HepG2 (cell line): ENCODE data around the gene MRPS10. TPM values are rescaled to one million over a fixed set of nuclear protein-coding genes. Genes with fewer than 3 reads are reported as not detected.
A peak's percentile ranks its signal among the peaks of the same experiment; 100 is the strongest.

Experiments
- CCDC6 ChIP-seq: sonication (generic); formaldehyde crosslinking; IDR thresholded peaks from 2 replicates; pipeline ENCODE4 v1.8.1; 2022; ENCODE audit warnings: mild to moderate bottlenecking, missing genetic modification reagents, moderate library complexity
- GATAD1 ChIP-seq: IDR thresholded peaks from 2 replicates; pipeline ENCODE4 v1.6.1; 2016; ENCODE audit warnings: missing genetic modification reagents, missing compliant biosample characterization
- HNRNPUL1 ChIP-seq: fragments of 200-400 bp; formaldehyde crosslinking; IDR thresholded peaks from 2 replicates; pipeline ENCODE4 v1.6.1; 2017; ENCODE audit warnings: low read depth, mild to moderate bottlenecking, low read length, moderate library complexity
- MBD4 ChIP-seq: IDR thresholded peaks from 2 replicates; pipeline ENCODE4 v1.6.1; 2012; ENCODE audit warnings: low read length, inconsistent platforms, borderline replicate concordance
- MTA1 ChIP-seq: sonication (generic); formaldehyde crosslinking; IDR thresholded peaks from 2 replicates; pipeline ENCODE4 v1.4.0; 2020; ENCODE audit warnings: missing genetic modification reagents, mild to moderate bottlenecking, borderline replicate concordance
- MTF2 ChIP-seq: sonication (generic); formaldehyde crosslinking; IDR thresholded peaks from 2 replicates; pipeline ENCODE4 v1.5.0; 2020; ENCODE audit warnings: missing genetic modification reagents, borderline replicate concordance
- NFYB ChIP-seq: sonication (generic); formaldehyde crosslinking; IDR thresholded peaks from 2 replicates; pipeline ENCODE4 v1.4.0; 2020; ENCODE audit warnings: missing genetic modification reagents
- NFYC ChIP-seq: IDR thresholded peaks from 2 replicates; pipeline ENCODE4 v1.6.1; 2016; ENCODE audit warnings: missing genetic modification reagents, missing compliant biosample characterization
- PAWR ChIP-seq: sonication (generic); formaldehyde crosslinking; IDR thresholded peaks from 2 replicates; pipeline ENCODE4 v1.4.0; 2020; ENCODE audit warnings: missing genetic modification reagents, mild to moderate bottlenecking, borderline replicate concordance
- PHF20 ChIP-seq: sonication (generic); formaldehyde crosslinking; IDR thresholded peaks from 2 replicates; pipeline ENCODE4 v1.5.0; 2020; ENCODE audit warnings: mild to moderate bottlenecking, missing genetic modification reagents
- RARA ChIP-seq: IDR thresholded peaks from 2 replicates; pipeline ENCODE4 v1.6.1; 2016; ENCODE audit warnings: missing genetic modification reagents, missing compliant biosample characterization
- RXRA ChIP-seq: sonication (generic); formaldehyde crosslinking; IDR thresholded peaks from 2 replicates; pipeline ENCODE4 v1.5.1; 2020; ENCODE audit warnings: missing genetic modification reagents
- SAFB2 ChIP-seq: sonication (generic); formaldehyde crosslinking; IDR thresholded peaks from 2 replicates; pipeline ENCODE4 v1.5.1; 2020; ENCODE audit warnings: missing genetic modification reagents, low read depth, mild to moderate bottlenecking, borderline replicate concordance
- SIX1 ChIP-seq: sonication (generic); formaldehyde crosslinking; IDR thresholded peaks from 2 replicates; pipeline ENCODE4 v1.4.0; 2020; ENCODE audit warnings: missing genetic modification reagents, borderline replicate concordance
- YEATS4 ChIP-seq: sonication (generic); formaldehyde crosslinking; IDR thresholded peaks from 2 replicates; pipeline ENCODE4 v1.4.0; 2020; ENCODE audit warnings: missing genetic modification reagents, borderline replicate concordance
- ZBTB42 ChIP-seq: sonication (generic); formaldehyde crosslinking; IDR thresholded peaks from 2 replicates; pipeline ENCODE4 v1.5.0; 2020; ENCODE audit warnings: mild to moderate bottlenecking, missing genetic modification reagents
- ZFX ChIP-seq: sonication (generic); formaldehyde crosslinking; IDR thresholded peaks from 2 replicates; pipeline ENCODE4 v1.4.0; 2020; ENCODE audit warnings: mild to moderate bottlenecking, low read depth, missing genetic modification reagents, moderate library complexity
- ZMAT3 ChIP-seq: sonication (generic); formaldehyde crosslinking; conservative IDR thresholded peaks from 2 replicates; pipeline ENCODE4 v1.7.0; 2021; ENCODE audit warnings: missing genetic modification reagents
- ZNF530 ChIP-seq: sonication (generic); formaldehyde crosslinking; IDR thresholded peaks from 2 replicates; pipeline ENCODE4 v1.5.0; 2020; ENCODE audit warnings: low read depth, mild to moderate bottlenecking, missing genetic modification reagents
- ZNF547 ChIP-seq: sonication (generic); formaldehyde crosslinking; IDR thresholded peaks from 2 replicates; pipeline ENCODE4 v1.5.1; 2020; ENCODE audit warnings: mild to moderate bottlenecking, missing genetic modification reagents
- ZNF562 ChIP-seq: sonication (generic); formaldehyde crosslinking; IDR thresholded peaks from 2 replicates; pipeline ENCODE4 v1.8.0; 2022; ENCODE audit warnings: missing genetic modification reagents, borderline replicate concordance
- ZNF775 ChIP-seq: sonication (generic); formaldehyde crosslinking; IDR thresholded peaks from 2 replicates; pipeline ENCODE4 v1.4.0; 2020; ENCODE audit warnings: missing genetic modification reagents, mild to moderate bottlenecking, moderate library complexity, borderline replicate concordance
- ZNF788 ChIP-seq: sonication (generic); formaldehyde crosslinking; IDR thresholded peaks from 2 replicates; pipeline ENCODE4 v1.5.0; 2020; ENCODE audit warnings: mild to moderate bottlenecking, missing genetic modification reagents, borderline replicate concordance
- ZSCAN25 ChIP-seq: sonication (generic); formaldehyde crosslinking; IDR thresholded peaks from 2 replicates; pipeline ENCODE4 v1.8.0; 2022; ENCODE audit warnings: mild to moderate bottlenecking, missing genetic modification reagents
- polyA plus RNA-seq, 8 experiments: library from polyadenylated mRNA; depleted of rRNA in 3 of 8; stranded (reverse) in 7 of 8; unstranded in 1 of 8; fragments of >200 nt; fragmentation: Illumina TruSeq in 4 of 8; extraction: Trizol in 4 of 8; gene quantifications; 2 replicates each; pipeline versions ENCODE4 v1.2.1 to v1.2.3, GENCODE V29; 2011 to 2016; ENCODE audit warnings: low read depth in 4 of 8, missing spikeins in 1 of 8, mixed read lengths in 1 of 8; ENCODE audit not compliant: insufficient read depth in 1 of 8
- total RNA-seq, 5 experiments: library from RNA; depleted of rRNA; stranded (reverse); fragments of >200 nt; fragmentation: Illumina TruSeq; extraction: Trizol; gene quantifications; 2 replicates each; pipeline ENCODE4 v1.2.3, GENCODE V29; 2016; ENCODE audit warnings: low read depth in 1 of 5
- TF ChIP-seq, protein P1 (sequence below): sonication (generic); formaldehyde crosslinking; conservative IDR thresholded peaks from 2 replicates; pipeline ENCODE4 v1.8.1; 2023; ENCODE audit warnings: missing genetic modification reagents
- TF ChIP-seq, protein P2 (sequence below): sonication (generic); formaldehyde crosslinking; IDR thresholded peaks from 2 replicates; pipeline ENCODE4 v1.4.0; 2020; ENCODE audit warnings: mild to moderate bottlenecking, missing genetic modification reagents
- TF ChIP-seq, protein P3 (sequence below): sonication (generic); formaldehyde crosslinking; IDR thresholded peaks from 2 replicates; pipeline ENCODE4 v1.5.0; 2020; ENCODE audit warnings: mild to moderate bottlenecking, missing genetic modification reagents

MRPS10 gene
- total and polyA plus RNA-seq, 2 of the 13 experiments (the other 11 are each of a cell fraction or from before 2014, with no cell fraction given), result 31.7 to 54.6 TPM

DNA sequence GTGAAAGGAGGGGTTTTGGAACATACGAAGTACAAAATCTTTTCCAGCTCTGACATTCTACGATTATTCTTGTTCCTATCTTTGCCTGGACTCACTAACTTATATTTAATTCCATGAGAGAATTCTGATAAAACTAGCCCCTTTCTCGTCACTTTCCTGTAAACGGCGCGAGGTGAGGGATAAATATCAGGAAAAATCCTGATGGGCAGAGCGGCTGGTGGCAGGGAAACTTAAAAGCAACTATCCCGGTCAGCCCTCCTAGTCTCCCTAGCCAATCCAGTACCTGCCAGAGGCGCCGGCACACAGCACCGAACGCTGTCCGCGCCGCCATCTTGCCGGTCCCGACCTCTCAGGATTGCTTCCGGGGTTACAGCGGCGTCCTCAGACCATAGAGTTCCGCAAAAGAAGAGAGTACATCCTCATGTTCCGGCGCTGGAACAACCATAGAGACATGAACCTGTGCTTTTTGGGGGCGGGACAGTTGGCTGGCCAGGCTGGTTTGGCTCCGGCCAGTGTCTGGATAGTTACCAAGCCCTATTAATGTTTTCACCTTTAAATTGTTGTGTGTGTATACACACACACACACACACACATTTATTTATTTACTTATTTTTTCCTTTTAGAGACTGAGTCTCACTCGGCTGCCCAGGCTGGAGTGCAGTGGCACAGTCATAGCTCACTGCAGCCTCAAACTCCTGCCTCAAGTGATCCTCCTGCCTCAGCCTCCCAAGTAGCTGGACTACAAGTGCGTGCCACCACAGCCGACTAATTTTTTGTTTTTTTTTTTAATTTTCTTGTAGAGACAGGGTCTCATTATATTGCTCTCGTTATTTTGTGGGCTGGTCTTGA lies at the start of gene MRPS10 (continued):
- TF ChIP-seq SAFB2 (no peak), RXRA (CRISPR knock-in tag) (peak; percentile 72; the same call in 1 of the 2 replicates), ZNF530 (CRISPR knock-in tag) (no peak), ZNF775 (CRISPR knock-in tag) (no peak), ZNF562 (CRISPR knock-in tag) (no peak), ZSCAN25 (CRISPR knock-in tag) (no peak), ZBTB42 (no peak), MTF2 (CRISPR knock-in tag) (peak; percentile 39; the same call in 1 of the 2 replicates), MTA1 (CRISPR knock-in tag) (no peak), ZFX (CRISPR knock-in tag) (peak; percentile 72), ZMAT3 (CRISPR knock-in tag) (no peak), GATAD1 (CRISPR knock-in tag) (peak; percentile 98), ZNF788 (peak; percentile 85; the same call in 1 of the 2 replicates), ZNF547 (CRISPR knock-in tag) (no peak), RARA (CRISPR knock-in tag) (no peak), YEATS4 (peak; percentile 91), HNRNPUL1 (no peak), SIX1 (CRISPR knock-in tag) (peak; percentile 31; the same call in 1 of the 2 replicates), PHF20 (CRISPR knock-in tag) (peak; percentile 99), NFYB (CRISPR knock-in tag) (peak; percentile 54), CCDC6 (CRISPR knock-in tag) (peak; percentile 95), NFYC (0 out of 2 replicates have a peak, but pooled peaks have one; percentile 19), MBD4 (no peak), PAWR (no peak)
- TF ChIP-seq, protein P1, sequence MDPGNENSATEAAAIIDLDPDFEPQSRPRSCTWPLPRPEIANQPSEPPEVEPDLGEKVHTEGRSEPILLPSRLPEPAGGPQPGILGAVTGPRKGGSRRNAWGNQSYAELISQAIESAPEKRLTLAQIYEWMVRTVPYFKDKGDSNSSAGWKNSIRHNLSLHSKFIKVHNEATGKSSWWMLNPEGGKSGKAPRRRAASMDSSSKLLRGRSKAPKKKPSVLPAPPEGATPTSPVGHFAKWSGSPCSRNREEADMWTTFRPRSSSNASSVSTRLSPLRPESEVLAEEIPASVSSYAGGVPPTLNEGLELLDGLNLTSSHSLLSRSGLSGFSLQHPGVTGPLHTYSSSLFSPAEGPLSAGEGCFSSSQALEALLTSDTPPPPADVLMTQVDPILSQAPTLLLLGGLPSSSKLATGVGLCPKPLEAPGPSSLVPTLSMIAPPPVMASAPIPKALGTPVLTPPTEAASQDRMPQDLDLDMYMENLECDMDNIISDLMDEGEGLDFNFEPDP, result no peak
- TF ChIP-seq, protein P2, sequence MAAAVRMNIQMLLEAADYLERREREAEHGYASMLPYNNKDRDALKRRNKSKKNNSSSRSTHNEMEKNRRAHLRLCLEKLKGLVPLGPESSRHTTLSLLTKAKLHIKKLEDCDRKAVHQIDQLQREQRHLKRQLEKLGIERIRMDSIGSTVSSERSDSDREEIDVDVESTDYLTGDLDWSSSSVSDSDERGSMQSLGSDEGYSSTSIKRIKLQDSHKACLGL, result no peak
- TF ChIP-seq, protein P3, sequence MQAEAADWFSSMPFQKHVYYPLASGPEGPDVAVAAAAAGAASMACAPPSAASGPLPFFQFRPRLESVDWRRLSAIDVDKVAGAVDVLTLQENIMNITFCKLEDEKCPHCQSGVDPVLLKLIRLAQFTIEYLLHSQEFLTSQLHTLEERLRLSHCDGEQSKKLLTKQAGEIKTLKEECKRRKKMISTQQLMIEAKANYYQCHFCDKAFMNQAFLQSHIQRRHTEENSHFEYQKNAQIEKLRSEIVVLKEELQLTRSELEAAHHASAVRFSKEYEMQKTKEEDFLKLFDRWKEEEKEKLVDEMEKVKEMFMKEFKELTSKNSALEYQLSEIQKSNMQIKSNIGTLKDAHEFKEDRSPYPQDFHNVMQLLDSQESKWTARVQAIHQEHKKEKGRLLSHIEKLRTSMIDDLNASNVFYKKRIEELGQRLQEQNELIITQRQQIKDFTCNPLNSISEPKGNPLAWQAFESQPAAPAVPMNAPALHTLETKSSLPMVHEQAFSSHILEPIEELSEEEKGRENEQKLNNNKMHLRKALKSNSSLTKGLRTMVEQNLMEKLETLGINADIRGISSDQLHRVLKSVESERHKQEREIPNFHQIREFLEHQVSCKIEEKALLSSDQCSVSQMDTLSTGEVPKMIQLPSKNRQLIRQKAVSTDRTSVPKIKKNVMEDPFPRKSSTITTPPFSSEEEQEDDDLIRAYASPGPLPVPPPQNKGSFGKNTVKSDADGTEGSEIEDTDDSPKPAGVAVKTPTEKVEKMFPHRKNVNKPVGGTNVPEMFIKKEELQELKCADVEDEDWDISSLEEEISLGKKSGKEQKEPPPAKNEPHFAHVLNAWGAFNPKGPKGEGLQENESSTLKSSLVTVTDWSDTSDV (CRISPR knock-in tag), result no peak
